Measurements from ENCODE around the gene IL27RA.

Gene IL27RA

DNA sequence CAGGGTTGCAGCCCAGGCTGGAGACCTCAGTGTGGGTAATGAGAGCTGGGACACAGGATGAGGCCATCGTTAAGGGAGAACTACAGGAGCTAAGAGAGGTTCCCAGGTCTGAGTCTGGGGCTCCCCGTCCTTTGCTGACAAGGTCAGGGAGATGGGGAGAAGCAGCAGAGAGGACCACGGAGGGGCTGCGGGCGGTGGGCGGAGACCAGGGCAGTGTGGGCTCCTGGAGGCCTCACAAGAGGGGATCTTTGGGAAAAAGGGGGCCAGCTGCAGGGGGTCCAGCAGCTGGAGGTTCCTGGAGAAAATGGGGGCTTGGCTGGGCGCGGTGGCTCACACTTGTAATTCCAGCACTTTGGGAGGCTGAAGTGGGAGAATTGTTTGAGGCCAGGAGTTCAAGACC is 41.5 kb upstream of the IL27RA start:
- TF ChIP-seq RARB (CRISPR knock-in tag; IDR thresholded peaks at IDR 0.05) (no peak), ZFP30 (CRISPR knock-in tag; IDR thresholded peaks at IDR 0.05) (no peak), ZC3H10 (CRISPR knock-in tag; IDR thresholded peaks at IDR 0.05) (no peak), BACH2 (CRISPR knock-in tag; IDR thresholded peaks at IDR 0.05; ENCODE audit: borderline replicate concordance) (no peak), PPARA (CRISPR knock-in tag; IDR thresholded peaks at IDR 0.05; ENCODE audit: borderline replicate concordance) (no peak), CSDC2 (CRISPR knock-in tag; IDR thresholded peaks at IDR 0.05) (no peak), GLIS3 (CRISPR knock-in tag; IDR thresholded peaks at IDR 0.05) (no peak), ESRRG (CRISPR knock-in tag; IDR thresholded peaks at IDR 0.05) (no peak), OSR1 (CRISPR knock-in tag; IDR thresholded peaks at IDR 0.05) (no peak), ARNTL (CRISPR knock-in tag; IDR thresholded peaks at IDR 0.05; ENCODE audit: borderline replicate concordance, low read depth) (no peak), ZNF70 (CRISPR knock-in tag; IDR thresholded peaks at IDR 0.05) (no peak), TOX (CRISPR knock-in tag; IDR thresholded peaks at IDR 0.05; ENCODE audit: borderline replicate concordance) (no peak), ZNF8 (CRISPR knock-in tag; IDR thresholded peaks at IDR 0.05) (no peak), ZFP3 (CRISPR knock-in tag; IDR thresholded peaks at IDR 0.05) (no peak), TCF4 (CRISPR knock-in tag; IDR thresholded peaks at IDR 0.05; ENCODE audit: borderline replicate concordance) (no peak)
- TF ChIP-seq, protein P1, sequence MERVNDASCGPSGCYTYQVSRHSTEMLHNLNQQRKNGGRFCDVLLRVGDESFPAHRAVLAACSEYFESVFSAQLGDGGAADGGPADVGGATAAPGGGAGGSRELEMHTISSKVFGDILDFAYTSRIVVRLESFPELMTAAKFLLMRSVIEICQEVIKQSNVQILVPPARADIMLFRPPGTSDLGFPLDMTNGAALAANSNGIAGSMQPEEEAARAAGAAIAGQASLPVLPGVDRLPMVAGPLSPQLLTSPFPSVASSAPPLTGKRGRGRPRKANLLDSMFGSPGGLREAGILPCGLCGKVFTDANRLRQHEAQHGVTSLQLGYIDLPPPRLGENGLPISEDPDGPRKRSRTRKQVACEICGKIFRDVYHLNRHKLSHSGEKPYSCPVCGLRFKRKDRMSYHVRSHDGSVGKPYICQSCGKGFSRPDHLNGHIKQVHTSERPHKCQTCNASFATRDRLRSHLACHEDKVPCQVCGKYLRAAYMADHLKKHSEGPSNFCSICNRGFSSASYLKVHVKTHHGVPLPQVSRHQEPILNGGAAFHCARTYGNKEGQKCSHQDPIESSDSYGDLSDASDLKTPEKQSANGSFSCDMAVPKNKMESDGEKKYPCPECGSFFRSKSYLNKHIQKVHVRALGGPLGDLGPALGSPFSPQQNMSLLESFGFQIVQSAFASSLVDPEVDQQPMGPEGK (CRISPR knock-in tag; IDR thresholded peaks at IDR 0.05; ENCODE audit: borderline replicate concordance): no peak
- TF ChIP-seq, protein P2, sequence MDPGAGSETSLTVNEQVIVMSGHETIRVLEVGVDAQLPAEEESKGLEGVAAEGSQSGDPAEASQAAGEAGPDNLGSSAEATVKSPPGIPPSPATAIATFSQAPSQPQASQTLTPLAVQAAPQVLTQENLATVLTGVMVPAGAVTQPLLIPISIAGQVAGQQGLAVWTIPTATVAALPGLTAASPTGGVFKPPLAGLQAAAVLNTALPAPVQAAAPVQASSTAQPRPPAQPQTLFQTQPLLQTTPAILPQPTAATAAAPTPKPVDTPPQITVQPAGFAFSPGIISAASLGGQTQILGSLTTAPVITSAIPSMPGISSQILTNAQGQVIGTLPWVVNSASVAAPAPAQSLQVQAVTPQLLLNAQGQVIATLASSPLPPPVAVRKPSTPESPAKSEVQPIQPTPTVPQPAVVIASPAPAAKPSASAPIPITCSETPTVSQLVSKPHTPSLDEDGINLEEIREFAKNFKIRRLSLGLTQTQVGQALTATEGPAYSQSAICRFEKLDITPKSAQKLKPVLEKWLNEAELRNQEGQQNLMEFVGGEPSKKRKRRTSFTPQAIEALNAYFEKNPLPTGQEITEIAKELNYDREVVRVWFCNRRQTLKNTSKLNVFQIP (CRISPR knock-in tag; IDR thresholded peaks at IDR 0.05; ENCODE audit: borderline replicate concordance, low read depth): no peak
- TF ChIP-seq, protein P3, sequence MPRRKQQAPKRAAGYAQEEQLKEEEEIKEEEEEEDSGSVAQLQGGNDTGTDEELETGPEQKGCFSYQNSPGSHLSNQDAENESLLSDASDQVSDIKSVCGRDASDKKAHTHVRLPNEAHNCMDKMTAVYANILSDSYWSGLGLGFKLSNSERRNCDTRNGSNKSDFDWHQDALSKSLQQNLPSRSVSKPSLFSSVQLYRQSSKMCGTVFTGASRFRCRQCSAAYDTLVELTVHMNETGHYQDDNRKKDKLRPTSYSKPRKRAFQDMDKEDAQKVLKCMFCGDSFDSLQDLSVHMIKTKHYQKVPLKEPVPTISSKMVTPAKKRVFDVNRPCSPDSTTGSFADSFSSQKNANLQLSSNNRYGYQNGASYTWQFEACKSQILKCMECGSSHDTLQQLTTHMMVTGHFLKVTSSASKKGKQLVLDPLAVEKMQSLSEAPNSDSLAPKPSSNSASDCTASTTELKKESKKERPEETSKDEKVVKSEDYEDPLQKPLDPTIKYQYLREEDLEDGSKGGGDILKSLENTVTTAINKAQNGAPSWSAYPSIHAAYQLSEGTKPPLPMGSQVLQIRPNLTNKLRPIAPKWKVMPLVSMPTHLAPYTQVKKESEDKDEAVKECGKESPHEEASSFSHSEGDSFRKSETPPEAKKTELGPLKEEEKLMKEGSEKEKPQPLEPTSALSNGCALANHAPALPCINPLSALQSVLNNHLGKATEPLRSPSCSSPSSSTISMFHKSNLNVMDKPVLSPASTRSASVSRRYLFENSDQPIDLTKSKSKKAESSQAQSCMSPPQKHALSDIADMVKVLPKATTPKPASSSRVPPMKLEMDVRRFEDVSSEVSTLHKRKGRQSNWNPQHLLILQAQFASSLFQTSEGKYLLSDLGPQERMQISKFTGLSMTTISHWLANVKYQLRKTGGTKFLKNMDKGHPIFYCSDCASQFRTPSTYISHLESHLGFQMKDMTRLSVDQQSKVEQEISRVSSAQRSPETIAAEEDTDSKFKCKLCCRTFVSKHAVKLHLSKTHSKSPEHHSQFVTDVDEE (CRISPR knock-in tag; IDR thresholded peaks at IDR 0.05): no peak

DNA sequence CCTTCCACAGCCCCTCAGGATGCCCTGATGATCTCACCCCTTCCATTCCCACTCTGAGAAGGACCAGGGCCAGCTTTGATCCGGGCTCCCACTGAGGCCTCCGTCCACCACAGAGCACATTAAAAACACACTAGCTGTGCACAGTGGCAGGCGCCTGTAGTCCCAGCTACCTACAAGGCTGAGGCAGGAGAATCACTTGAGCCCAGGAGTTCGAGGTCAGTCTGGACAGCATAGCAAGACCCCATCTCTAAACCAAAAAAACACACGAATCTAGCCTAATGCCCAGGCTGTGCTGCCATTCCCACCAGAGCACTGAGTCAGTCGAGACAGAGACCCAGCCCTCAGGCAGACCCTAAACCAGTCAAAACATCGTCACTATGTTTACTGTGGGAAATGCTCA is 39.5 kb upstream of the IL27RA start:
- no peak for ATAC-seq
- TF ChIP-seq OSR1 (CRISPR knock-in tag; IDR thresholded peaks at IDR 0.05): no peak
- no peak for TF ChIP-seq TOX (CRISPR knock-in tag; IDR thresholded peaks at IDR 0.05; ENCODE audit: borderline replicate concordance)
- TF ChIP-seq ZC3H10 (CRISPR knock-in tag; IDR thresholded peaks at IDR 0.05): no peak
- TF ChIP-seq CSDC2 (CRISPR knock-in tag; IDR thresholded peaks at IDR 0.05): no peak
- TF ChIP-seq ISL1 (CRISPR knock-in tag; IDR thresholded peaks at IDR 0.05): no peak
- TF ChIP-seq TCF4 (CRISPR knock-in tag; IDR thresholded peaks at IDR 0.05; ENCODE audit: borderline replicate concordance): no peak
- TF ChIP-seq, protein P4, sequence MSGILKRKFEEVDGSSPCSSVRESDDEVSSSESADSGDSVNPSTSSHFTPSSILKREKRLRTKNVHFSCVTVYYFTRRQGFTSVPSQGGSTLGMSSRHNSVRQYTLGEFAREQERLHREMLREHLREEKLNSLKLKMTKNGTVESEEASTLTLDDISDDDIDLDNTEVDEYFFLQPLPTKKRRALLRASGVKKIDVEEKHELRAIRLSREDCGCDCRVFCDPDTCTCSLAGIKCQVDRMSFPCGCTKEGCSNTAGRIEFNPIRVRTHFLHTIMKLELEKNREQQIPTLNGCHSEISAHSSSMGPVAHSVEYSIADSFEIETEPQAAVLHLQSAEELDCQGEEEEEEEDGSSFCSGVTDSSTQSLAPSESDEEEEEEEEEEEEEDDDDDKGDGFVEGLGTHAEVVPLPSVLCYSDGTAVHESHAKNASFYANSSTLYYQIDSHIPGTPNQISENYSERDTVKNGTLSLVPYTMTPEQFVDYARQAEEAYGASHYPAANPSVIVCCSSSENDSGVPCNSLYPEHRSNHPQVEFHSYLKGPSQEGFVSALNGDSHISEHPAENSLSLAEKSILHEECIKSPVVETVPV (CRISPR knock-in tag; IDR thresholded peaks at IDR 0.05): no peak
- no peak for TF ChIP-seq SNAI2 (CRISPR knock-in tag; IDR thresholded peaks at IDR 0.05)
- TF ChIP-seq ZFP3 (CRISPR knock-in tag; IDR thresholded peaks at IDR 0.05): no peak
- no peak for TF ChIP-seq GLIS3 (CRISPR knock-in tag; IDR thresholded peaks at IDR 0.05)
- TF ChIP-seq ZNF565 (CRISPR knock-in tag; conservative IDR thresholded peaks at IDR 0.05; ENCODE audit: low read depth): no peak

More for the DNA sequence above, 41.5 kb upstream of the IL27RA start:
- ATAC-seq: no peak

DNA sequence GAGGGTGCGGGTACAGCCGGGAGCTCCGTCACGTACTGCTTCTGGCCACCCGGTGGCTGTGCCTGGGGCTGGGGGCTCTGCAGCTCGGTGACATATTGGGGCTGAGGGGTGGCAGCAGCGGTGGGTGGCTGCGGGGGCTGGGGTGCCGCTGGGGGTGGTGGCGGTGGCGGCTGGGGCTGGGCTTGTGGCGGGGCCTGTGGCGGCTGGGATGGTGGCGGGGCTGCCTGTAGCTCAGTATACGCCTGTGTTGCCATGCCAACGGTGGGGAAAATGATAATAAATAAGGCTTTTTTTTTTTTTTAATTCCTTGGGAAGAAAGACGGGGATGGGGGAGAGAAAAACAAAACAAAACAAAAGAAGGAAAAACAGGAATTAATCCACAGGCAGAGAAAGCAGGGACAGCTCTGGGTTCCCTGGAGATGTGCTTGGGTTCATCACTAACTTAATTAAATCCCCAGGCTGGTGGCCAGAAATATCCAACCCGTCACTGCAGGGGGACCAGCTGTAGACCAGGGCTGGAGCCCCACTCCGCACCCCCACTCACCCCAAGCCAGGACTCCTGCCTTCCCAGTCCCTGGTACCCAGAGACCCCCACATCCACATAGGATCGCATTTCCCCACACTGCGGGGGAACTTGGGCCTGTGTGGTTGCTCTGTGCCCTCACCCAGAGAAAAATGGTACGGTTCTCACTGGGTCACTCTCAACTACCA is 37.8 kb upstream of the IL27RA start:
- TF ChIP-seq ZFP30 (CRISPR knock-in tag; IDR thresholded peaks at IDR 0.05): no peak
- no peak for TF ChIP-seq OSR1 (CRISPR knock-in tag; IDR thresholded peaks at IDR 0.05)
- TF ChIP-seq ZNF8 (CRISPR knock-in tag; IDR thresholded peaks at IDR 0.05): no peak
- TF ChIP-seq, protein P3 (CRISPR knock-in tag; IDR thresholded peaks at IDR 0.05): peak; percentile 35; the same call in 1 of the 2 replicates
- peak; percentile 64 for ATAC-seq
